ENCODE results near the gene ZNF148.

DNA sequence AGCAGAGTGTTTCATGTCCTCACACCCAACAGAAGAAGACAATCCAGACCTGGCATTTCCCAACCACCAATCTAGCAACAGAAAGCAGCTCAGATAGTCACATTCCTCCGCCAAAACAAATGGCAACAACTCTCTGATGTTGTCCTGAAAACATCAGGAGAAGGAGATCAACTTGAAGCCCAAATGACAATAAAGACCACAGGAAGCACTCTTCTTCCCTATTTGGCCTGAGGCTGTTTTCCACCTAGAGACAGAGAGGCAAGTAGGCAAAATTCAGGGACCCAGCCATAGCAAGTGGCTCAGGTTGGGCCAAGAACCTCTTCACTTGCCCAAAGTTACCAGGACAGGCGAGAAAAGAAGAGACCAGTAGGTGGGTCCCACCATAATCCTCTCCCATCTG lies 35.0 kb downstream of the ZNF148 start:
- TF ChIP-seq, protein P1, sequence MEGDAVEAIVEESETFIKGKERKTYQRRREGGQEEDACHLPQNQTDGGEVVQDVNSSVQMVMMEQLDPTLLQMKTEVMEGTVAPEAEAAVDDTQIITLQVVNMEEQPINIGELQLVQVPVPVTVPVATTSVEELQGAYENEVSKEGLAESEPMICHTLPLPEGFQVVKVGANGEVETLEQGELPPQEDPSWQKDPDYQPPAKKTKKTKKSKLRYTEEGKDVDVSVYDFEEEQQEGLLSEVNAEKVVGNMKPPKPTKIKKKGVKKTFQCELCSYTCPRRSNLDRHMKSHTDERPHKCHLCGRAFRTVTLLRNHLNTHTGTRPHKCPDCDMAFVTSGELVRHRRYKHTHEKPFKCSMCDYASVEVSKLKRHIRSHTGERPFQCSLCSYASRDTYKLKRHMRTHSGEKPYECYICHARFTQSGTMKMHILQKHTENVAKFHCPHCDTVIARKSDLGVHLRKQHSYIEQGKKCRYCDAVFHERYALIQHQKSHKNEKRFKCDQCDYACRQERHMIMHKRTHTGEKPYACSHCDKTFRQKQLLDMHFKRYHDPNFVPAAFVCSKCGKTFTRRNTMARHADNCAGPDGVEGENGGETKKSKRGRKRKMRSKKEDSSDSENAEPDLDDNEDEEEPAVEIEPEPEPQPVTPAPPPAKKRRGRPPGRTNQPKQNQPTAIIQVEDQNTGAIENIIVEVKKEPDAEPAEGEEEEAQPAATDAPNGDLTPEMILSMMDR (conservative IDR thresholded peaks at IDR 0.05; ENCODE audit: low read depth, low read length), result no peak
- TF ChIP-seq CEBPB (IDR thresholded peaks at IDR 0.05; ENCODE audit: low read depth, low read length) (no peak), POLR2A (IDR thresholded peaks at IDR 0.05; ENCODE audit: low read depth, low read length) (no peak), RFX5 (IDR thresholded peaks at IDR 0.05; ENCODE audit: low read depth, low read length) (no peak), RAD21 (IDR thresholded peaks at IDR 0.05; ENCODE audit: low read length) (no peak), CHD1 (IDR thresholded peaks at IDR 0.05; ENCODE audit: low read depth, low read length) (no peak), RCOR1 (IDR thresholded peaks at IDR 0.05; ENCODE audit: insufficient replicate concordance, low read length) (no peak), MXI1 (IDR thresholded peaks at IDR 0.05; ENCODE audit: borderline replicate concordance, low read depth, low read length) (no peak), SMC3 (IDR thresholded peaks at IDR 0.05; ENCODE audit: low read depth, low read length) (no peak)
- TF ChIP-seq, protein P2, sequence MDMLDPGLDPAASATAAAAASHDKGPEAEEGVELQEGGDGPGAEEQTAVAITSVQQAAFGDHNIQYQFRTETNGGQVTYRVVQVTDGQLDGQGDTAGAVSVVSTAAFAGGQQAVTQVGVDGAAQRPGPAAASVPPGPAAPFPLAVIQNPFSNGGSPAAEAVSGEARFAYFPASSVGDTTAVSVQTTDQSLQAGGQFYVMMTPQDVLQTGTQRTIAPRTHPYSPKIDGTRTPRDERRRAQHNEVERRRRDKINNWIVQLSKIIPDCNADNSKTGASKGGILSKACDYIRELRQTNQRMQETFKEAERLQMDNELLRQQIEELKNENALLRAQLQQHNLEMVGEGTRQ (IDR thresholded peaks at IDR 0.05; ENCODE audit: low read depth, low read length), result no peak
- TF ChIP-seq, protein P3, sequence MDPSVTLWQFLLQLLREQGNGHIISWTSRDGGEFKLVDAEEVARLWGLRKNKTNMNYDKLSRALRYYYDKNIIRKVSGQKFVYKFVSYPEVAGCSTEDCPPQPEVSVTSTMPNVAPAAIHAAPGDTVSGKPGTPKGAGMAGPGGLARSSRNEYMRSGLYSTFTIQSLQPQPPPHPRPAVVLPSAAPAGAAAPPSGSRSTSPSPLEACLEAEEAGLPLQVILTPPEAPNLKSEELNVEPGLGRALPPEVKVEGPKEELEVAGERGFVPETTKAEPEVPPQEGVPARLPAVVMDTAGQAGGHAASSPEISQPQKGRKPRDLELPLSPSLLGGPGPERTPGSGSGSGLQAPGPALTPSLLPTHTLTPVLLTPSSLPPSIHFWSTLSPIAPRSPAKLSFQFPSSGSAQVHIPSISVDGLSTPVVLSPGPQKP (IDR thresholded peaks at IDR 0.05; ENCODE audit: borderline replicate concordance, low read depth, low read length), result no peak

Measured in IMR-90 (cell line).